ENCODE data around the gene CHST7.

The CHST7 gene

GRCh38 chrX:46573892-46574773, 568 bp downstream of the CHST7 start:
- no peak for DNase-seq (ENCODE audit: low read depth in 2 of 2)

- DNase-seq (ENCODE audit: low read depth in 2 of 2), result no peak
These were observed 1.3 kb downstream of the CHST7 start for GRCh38 chrX:46574774-46575381.

- no peak for DNase-seq (ENCODE audit: low read depth in 2 of 2)
These were observed 2.0 kb downstream of the CHST7 start for GRCh38 chrX:46575586-46575985.

- DNase-seq (ENCODE audit: low read depth in 2 of 2), result no peak
These were observed 2.4 kb downstream of the CHST7 start for GRCh38 chrX:46575991-46576392.

- no peak for DNase-seq (ENCODE audit: low read depth in 2 of 2)
These were observed 2.9 kb downstream of the CHST7 start for GRCh38 chrX:46576458-46576857.

GRCh38 chrX:46577221-46578005, 3.8 kb downstream of the CHST7 start:
- no peak for DNase-seq (ENCODE audit: low read depth in 2 of 2)

GRCh38 chrX:46579250-46579649, 5.7 kb downstream of the CHST7 start:
- DNase-seq (ENCODE audit: low read depth in 2 of 2), result no peak

- no peak for DNase-seq (ENCODE audit: low read depth in 2 of 2)
These were observed 7.0 kb downstream of the CHST7 start for GRCh38 chrX:46580613-46581012.

- DNase-seq (ENCODE audit: low read depth in 2 of 2), result no peak
These were observed 8.8 kb downstream of the CHST7 start for GRCh38 chrX:46582325-46582724.

- DNase-seq (ENCODE audit: low read depth in 2 of 2), result no peak
These were observed 9.4 kb downstream of the CHST7 start for GRCh38 chrX:46582966-46583365.

GRCh38 chrX:46584736-46585135, 11.2 kb downstream of the CHST7 start:
- DNase-seq (ENCODE audit: low read depth in 2 of 2), result no peak

GRCh38 chrX:46587158-46587557, 13.6 kb downstream of the CHST7 start:
- DNase-seq (ENCODE audit: low read depth in 2 of 2), result no peak

- no peak for DNase-seq (ENCODE audit: low read depth in 2 of 2)
These were observed 14.2 kb downstream of the CHST7 start for GRCh38 chrX:46587753-46588171.

GRCh38 chrX:46588263-46588662, 14.7 kb downstream of the CHST7 start:
- no peak for DNase-seq (ENCODE audit: low read depth in 2 of 2)

- no peak for DNase-seq (ENCODE audit: low read depth in 2 of 2)
These were observed 16.6 kb downstream of the CHST7 start for GRCh38 chrX:46589977-46590723.

GRCh38 chrX:46595084-46595483, 21.5 kb downstream of the CHST7 start:
- DNase-seq (ENCODE audit: low read depth in 2 of 2), result no peak

GRCh38 chrX:46597208-46597607, 23.6 kb downstream of the CHST7 start:
- no peak for DNase-seq (ENCODE audit: low read depth in 2 of 2)

GRCh38 chrX:46597771-46598170, 24.2 kb downstream of the CHST7 start:
- no peak for DNase-seq (ENCODE audit: low read depth in 2 of 2)

GRCh38 chrX:46599051-46599560, 25.5 kb downstream of the CHST7 start:
- no peak for DNase-seq (ENCODE audit: low read depth in 2 of 2)

- no peak for DNase-seq (ENCODE audit: low read depth in 2 of 2)
These were observed 27.7 kb downstream of the CHST7 start for GRCh38 chrX:46601283-46601682.

- no peak for DNase-seq (ENCODE audit: low read depth in 2 of 2)
These were observed 29.0 kb downstream of the CHST7 start for GRCh38 chrX:46602468-46603102.

All from stimulated activated CD4-positive, alpha-beta T cell treated with anti-CD3 and anti-CD28 coated beads, Interleukin-15, amount 100 ng/mL, for 48 hours (primary cell).